ENCODE results near the gene NTRK2.

Gene NTRK2

GRCh38 chr9:84789463-84789830, 119.9 kb downstream of the NTRK2 start:
- no peak for TF ChIP-seq REST (IDR thresholded peaks at IDR 0.05; ENCODE audit: insufficient read depth in 1 of 2, low read depth in 2 of 2, low read length in 2 of 2)
- TF ChIP-seq FOXP2 (optimal IDR thresholded peaks at IDR 0.05; ENCODE audit: borderline replicate concordance, extremely low read depth, extremely low read length, insufficient read depth) = no peak
- TF ChIP-seq POLR2AphosphoS5 (IDR thresholded peaks at IDR 0.05; ENCODE audit: low read depth, low read length) = no peak
- no peak for TF ChIP-seq SIN3A (IDR thresholded peaks at IDR 0.05; ENCODE audit: borderline replicate concordance, insufficient read depth, low read length)
- TF ChIP-seq TAF1 (IDR thresholded peaks at IDR 0.05; ENCODE audit: borderline replicate concordance, insufficient read depth, low read length) = no peak

- TF ChIP-seq POLR2AphosphoS5 (IDR thresholded peaks at IDR 0.05; ENCODE audit: low read depth, low read length) (no peak), SIN3A (IDR thresholded peaks at IDR 0.05; ENCODE audit: borderline replicate concordance, insufficient read depth, low read length) (no peak), REST (IDR thresholded peaks at IDR 0.05; ENCODE audit: insufficient read depth in 1 of 2, low read depth in 2 of 2, low read length in 2 of 2) (no peak), FOXP2 (optimal IDR thresholded peaks at IDR 0.05; ENCODE audit: borderline replicate concordance, extremely low read depth, extremely low read length, insufficient read depth) (no peak), TAF1 (IDR thresholded peaks at IDR 0.05; ENCODE audit: borderline replicate concordance, insufficient read depth, low read length) (no peak)
Observed at GRCh38 chr9:84791643-84792042, 122.1 kb downstream of the NTRK2 start.

- no peak for TF ChIP-seq TAF1 (IDR thresholded peaks at IDR 0.05; ENCODE audit: borderline replicate concordance, insufficient read depth, low read length)
- no peak for TF ChIP-seq POLR2AphosphoS5 (IDR thresholded peaks at IDR 0.05; ENCODE audit: low read depth, low read length)
- no peak for TF ChIP-seq SIN3A (IDR thresholded peaks at IDR 0.05; ENCODE audit: borderline replicate concordance, insufficient read depth, low read length)
- TF ChIP-seq REST (IDR thresholded peaks at IDR 0.05; ENCODE audit: insufficient read depth in 1 of 2, low read depth in 2 of 2, low read length in 2 of 2) = no peak
- no peak for TF ChIP-seq FOXP2 (optimal IDR thresholded peaks at IDR 0.05; ENCODE audit: borderline replicate concordance, extremely low read depth, extremely low read length, insufficient read depth)
Observed at GRCh38 chr9:84793251-84793650, 123.7 kb downstream of the NTRK2 start.

- no peak for TF ChIP-seq TAF1 (IDR thresholded peaks at IDR 0.05; ENCODE audit: borderline replicate concordance, insufficient read depth, low read length)
- no peak for TF ChIP-seq POLR2AphosphoS5 (IDR thresholded peaks at IDR 0.05; ENCODE audit: low read depth, low read length)
- no peak for TF ChIP-seq REST (IDR thresholded peaks at IDR 0.05; ENCODE audit: insufficient read depth in 1 of 2, low read depth in 2 of 2, low read length in 2 of 2)
- no peak for TF ChIP-seq SIN3A (IDR thresholded peaks at IDR 0.05; ENCODE audit: borderline replicate concordance, insufficient read depth, low read length)
- TF ChIP-seq FOXP2 (optimal IDR thresholded peaks at IDR 0.05; ENCODE audit: borderline replicate concordance, extremely low read depth, extremely low read length, insufficient read depth) = no peak
Observed at GRCh38 chr9:84794981-84795637, 125.6 kb downstream of the NTRK2 start.

Measured in PFSK-1 (cell line).